ENCODE results near the gene KRT86. TPM values are rescaled to one million over a fixed set of nuclear protein-coding genes. Genes with fewer than 3 reads are reported as not detected.
A peak's percentile ranks its signal among the peaks of the same experiment; 100 is the strongest.
"Not testable (repeated sequence)": the region's sequence is repeated elsewhere in the genome, so short reads cannot be mapped to it uniquely, and the experiment has no call there.

Gene KRT86
- total RNA-seq, 2 experiments from 2014 or later: not detected

DNA sequence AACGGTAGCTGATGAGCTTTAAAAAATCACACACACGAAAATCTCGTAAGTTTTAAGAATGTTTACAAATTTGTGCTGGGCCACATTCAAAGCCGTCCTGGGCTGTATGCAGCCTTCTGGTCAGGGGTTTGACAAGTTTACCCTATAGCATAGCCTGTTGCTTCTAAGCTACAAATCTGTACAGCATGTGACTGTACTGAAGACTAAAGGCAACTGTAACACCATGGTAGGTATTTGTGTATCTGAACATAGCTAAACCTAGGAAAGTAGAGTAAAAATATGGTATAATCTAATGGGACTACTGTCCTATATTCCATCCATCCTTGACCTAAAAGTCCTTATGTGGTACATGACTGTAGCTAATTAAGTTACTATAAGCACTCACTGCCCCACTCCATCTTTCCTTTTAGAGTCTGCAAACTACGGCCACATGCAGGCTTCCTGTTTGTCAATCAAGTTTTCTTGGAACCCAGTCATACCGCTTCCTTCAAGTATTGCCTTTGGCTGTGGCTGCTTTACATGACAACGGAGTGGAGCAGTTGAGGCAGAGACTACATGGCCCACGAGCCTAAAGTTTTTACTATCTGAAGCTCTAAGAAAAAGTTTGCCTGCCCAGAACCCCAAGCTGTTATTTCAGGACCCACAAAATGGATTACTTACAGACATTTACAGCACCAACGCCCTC, 22.9 kb upstream of the KRT86 start:
- peaks cover 69% of the 10 kb centered on the region for H3K27me3 Mint-ChIP-seq
- no peak overlapping the region for H3K4me3 ChIP-seq (ENCODE audit: low read length)
- CTCF ChIA-PET: interaction anchor here (0.7 to 0.8 kb wide), 2 partner anchors 25 to 28 kb away, joined by 3 read pairs; no protein-coding TSS in a partner anchor
- peak in 1 of 14 experiments; percentile 21 for DNase-seq
- H3K27me3 ChIP-seq (ENCODE audit: control insufficient read depth in 1 of 2, insufficient read depth in 2 of 2, low read length in 2 of 2): peaks cover 14 to 21% of the 10 kb centered on the region in 2 experiments
- peaks cover 6% of the 10 kb centered on the region for H3K4me1 Mint-ChIP-seq (ENCODE audit: low read depth)
- peaks cover 13% of the 10 kb centered on the region for H3K4me1 ChIP-seq (ENCODE audit: insufficient read depth, low read length)
- no peak for ATAC-seq (ENCODE audit: poor library complexity)
- H3K9me3 ChIP-seq (ENCODE audit: control insufficient read depth in 1 of 2, insufficient read depth in 1 of 2, low read length in 2 of 2): peaks cover 0 to 4% of the 10 kb centered on the region in 2 experiments
- H3K4me3 Mint-ChIP-seq: no peak overlapping the region
- TF ChIP-seq, protein P1, sequence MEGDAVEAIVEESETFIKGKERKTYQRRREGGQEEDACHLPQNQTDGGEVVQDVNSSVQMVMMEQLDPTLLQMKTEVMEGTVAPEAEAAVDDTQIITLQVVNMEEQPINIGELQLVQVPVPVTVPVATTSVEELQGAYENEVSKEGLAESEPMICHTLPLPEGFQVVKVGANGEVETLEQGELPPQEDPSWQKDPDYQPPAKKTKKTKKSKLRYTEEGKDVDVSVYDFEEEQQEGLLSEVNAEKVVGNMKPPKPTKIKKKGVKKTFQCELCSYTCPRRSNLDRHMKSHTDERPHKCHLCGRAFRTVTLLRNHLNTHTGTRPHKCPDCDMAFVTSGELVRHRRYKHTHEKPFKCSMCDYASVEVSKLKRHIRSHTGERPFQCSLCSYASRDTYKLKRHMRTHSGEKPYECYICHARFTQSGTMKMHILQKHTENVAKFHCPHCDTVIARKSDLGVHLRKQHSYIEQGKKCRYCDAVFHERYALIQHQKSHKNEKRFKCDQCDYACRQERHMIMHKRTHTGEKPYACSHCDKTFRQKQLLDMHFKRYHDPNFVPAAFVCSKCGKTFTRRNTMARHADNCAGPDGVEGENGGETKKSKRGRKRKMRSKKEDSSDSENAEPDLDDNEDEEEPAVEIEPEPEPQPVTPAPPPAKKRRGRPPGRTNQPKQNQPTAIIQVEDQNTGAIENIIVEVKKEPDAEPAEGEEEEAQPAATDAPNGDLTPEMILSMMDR (IDR thresholded peaks at IDR 0.05): no peak
- intact Hi-C loops (cut with DNase I, micrococcal nuclease): loop anchor here in 1 of 2 experiments (2.0 kb wide), 1 partner anchor 55 kb away; no protein-coding TSS in a partner anchor
- no peaks in the 10 kb centered on the region for H3K9me3 Mint-ChIP-seq
- no peak overlapping the region for H3K27ac ChIP-seq (ENCODE audit: low read depth in 1 of 2, low read length in 2 of 2)
- H3K27ac Mint-ChIP-seq: no peak overlapping the region
- no peaks in the 10 kb centered on the region for H3K36me3 Mint-ChIP-seq (ENCODE audit: low read depth)
- POLR2A ChIA-PET: no interaction called here
- H3K36me3 ChIP-seq (ENCODE audit: insufficient read depth, low read length): no peaks in the 10 kb centered on the region

DNA sequence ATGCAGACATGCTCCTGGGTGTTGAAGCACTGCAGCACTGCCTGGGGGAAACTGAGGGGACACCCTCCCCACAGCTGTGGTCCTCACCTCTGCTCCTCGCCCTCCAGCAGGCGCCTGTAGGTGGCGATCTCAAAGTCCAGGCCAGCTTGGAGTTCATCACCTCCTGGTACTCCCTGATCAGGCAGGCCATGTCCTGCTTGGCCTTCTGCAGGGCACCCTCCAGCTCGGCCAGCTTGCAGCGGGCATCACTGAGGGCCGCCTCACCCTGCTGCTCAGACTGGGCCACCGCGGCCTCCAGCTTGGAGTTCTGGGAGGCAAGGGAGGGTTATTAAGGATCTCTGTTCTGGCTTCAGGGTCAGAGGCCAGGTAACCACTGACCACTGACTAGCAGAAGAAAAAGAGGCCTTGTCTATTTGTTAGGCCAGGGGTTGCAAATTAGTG, 22.2 kb upstream of the KRT86 start:
- H3K36me3 Mint-ChIP-seq (ENCODE audit: low read depth); H3K9me3 Mint-ChIP-seq; H3K27ac ChIP-seq (ENCODE audit: low read depth in 1 of 2, low read length in 2 of 2); H3K36me3 ChIP-seq (ENCODE audit: insufficient read depth, low read length); ATAC-seq (ENCODE audit: poor library complexity); H3K4me3 ChIP-seq (ENCODE audit: low read length); POLR2A ChIA-PET; H3K27ac Mint-ChIP-seq; H3K9me3 ChIP-seq (ENCODE audit: control insufficient read depth in 1 of 2, insufficient read depth in 1 of 2, low read length in 2 of 2); DNase-seq; H3K4me3 Mint-ChIP-seq; H3K4me1 Mint-ChIP-seq (ENCODE audit: low read depth): not testable (repeated sequence)
- Histone ChIP-seq H3K4me1 (ENCODE audit: insufficient read depth, low read length) (peaks cover 13% of the 10 kb centered on the region), H3K27me3 (ENCODE audit: control insufficient read depth in 1 of 2, insufficient read depth in 2 of 2, low read length in 2 of 2) (peaks cover 19 to 28% of the 10 kb centered on the region in 2 experiments)
- intact Hi-C loops (cut with DNase I, micrococcal nuclease): loop anchor here in 1 of 2 experiments (2.0 kb wide), 1 partner anchor 55 kb away; no protein-coding TSS in a partner anchor
- H3K27me3 Mint-ChIP-seq: peaks cover 71% of the 10 kb centered on the region
- CTCF ChIA-PET: interaction anchor here (0.7 to 0.8 kb wide), 2 partner anchors 24 to 27 kb away, joined by 3 read pairs; no protein-coding TSS in a partner anchor

DNA sequence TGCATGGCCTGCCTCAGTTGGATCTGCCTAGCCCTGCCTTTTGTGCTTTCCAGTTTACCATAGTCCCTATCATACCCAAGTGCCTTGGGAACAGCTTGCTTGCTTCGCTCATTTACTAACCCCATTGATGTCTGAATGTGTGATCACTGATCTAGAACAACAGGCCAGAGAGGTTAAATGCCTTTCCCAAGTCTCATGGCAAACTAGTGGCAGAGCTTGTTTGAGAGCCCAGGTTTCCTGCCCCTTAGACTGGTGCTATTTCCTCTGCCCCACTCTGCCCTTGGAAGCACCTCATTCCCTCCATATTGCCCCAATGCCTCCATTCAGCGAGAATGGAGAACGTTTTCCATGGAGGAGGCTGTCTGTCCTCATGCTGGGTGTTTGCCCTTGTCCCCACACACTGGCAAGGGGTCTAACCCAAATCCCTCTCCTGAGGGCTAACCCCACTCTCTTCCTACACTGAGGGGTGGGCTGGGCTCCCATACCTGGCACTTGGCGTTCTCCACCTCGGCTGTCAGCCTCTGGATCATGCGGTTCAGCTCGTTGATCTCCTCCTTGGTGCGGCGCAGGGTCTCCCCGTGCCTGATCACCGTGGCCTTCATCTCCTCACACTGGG, 21.6 kb upstream of the KRT86 start:
- peaks cover 13% of the 10 kb centered on the region for H3K4me1 ChIP-seq (ENCODE audit: insufficient read depth, low read length)
- no peak overlapping the region for H3K4me3 ChIP-seq (ENCODE audit: low read length)
- Mint-ChIP-seq H3K4me1 (ENCODE audit: low read depth) (peaks cover 6% of the 10 kb centered on the region), H3K4me3 (no peak overlapping the region), H3K27me3 (peaks cover 71% of the 10 kb centered on the region), H3K27ac (no peak overlapping the region), H3K9me3 (no peaks in the 10 kb centered on the region), H3K36me3 (ENCODE audit: low read depth) (no peaks in the 10 kb centered on the region)
- TF ChIP-seq, protein P1 (IDR thresholded peaks at IDR 0.05): no peak
- no peaks in the 10 kb centered on the region for H3K36me3 ChIP-seq (ENCODE audit: insufficient read depth, low read length)
- peaks cover 23 to 34% of the 10 kb centered on the region in 2 experiments for H3K27me3 ChIP-seq (ENCODE audit: control insufficient read depth in 1 of 2, insufficient read depth in 2 of 2, low read length in 2 of 2)
- peaks cover 0 to 8% of the 10 kb centered on the region in 2 experiments for H3K9me3 ChIP-seq (ENCODE audit: control insufficient read depth in 1 of 2, insufficient read depth in 1 of 2, low read length in 2 of 2)
- H3K27ac ChIP-seq (ENCODE audit: low read depth in 1 of 2, low read length in 2 of 2): no peak overlapping the region
- ChIA-PET CTCF (no interaction called here), POLR2A (no interaction called here)
- intact Hi-C loops (cut with DNase I, micrococcal nuclease): loop anchor here in 1 of 2 experiments (2.0 kb wide), 1 partner anchor 54 kb away; no protein-coding TSS in a partner anchor
- ATAC-seq (ENCODE audit: poor library complexity) (no peak), DNase-seq (no peak)
